ENCODE measurements around the gene PIGS.
"Not testable (repeated sequence)": the region's sequence is repeated elsewhere in the genome, so short reads cannot be mapped to it uniquely, and the experiment has no call there.

PIGS gene

DNA sequence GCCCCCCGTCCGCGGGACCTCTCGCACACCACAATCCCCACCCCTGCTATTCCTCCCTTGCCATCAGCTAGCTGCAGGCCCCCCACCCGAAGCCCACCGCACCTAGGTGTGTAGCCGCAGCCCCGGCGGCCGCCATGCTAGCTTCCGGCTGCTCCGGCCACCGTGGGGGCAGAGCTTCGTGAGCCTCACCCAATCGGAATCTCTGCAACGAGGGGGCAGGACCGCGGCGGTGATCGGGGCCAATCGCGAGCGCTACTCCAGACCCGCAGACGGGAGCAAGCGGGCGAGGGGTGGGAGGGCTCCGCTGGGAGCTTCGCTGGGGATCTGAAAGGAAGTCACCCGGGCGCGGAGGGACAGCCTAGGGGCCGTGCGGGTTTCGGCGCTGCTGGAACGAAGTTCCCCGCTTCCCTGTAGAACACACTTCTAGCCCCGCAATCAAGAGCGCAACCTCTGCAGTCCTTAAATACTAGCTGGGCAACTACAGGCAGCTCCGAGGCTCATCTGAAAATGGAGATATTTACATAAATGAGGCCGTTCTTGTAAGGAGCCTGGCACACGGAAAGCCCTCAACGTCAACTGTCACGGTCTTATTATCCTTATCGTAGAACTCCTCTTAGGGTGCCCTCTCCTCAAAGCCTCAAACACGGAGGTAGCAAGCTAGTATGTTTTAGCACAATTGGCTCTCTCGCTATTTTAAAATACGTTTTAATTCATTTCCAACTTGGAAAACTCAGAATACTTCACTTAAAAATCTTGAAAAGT lies at the start of gene PIGS:
PIGS (minus strand) TSS at position 164 of the 762 bp plus-strand sequence; CDS start at position 136, 28 bp downstream.
- in situ Hi-C loops (cut with MboI; ENCODE audit: low sequenced_read_pairs) = no loop called here

DNA sequence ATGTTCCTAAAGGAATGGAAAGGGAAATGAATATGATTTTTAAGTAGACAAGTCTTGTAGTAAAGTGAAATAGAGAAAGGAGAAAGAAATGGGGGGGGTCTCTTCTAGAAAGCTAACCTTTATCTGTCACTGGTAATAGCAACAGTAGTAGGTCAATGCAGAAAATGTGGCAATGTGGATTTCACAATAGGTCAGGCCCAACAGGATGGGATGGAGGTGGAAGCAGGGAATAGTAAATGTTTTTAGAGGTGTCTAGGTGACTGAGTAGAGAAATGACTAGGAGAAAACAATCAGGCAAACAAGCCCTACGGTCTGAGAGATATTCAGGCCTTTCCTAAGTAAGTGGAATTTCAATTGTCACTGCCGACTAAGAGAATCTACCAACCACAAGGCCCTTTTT lies 48.7 kb upstream of the PIGS start:
- in situ Hi-C loops (cut with MboI; ENCODE audit: low sequenced_read_pairs) = no loop called here

GRCh38 chr17:28618464-28618863 lies 47.1 kb upstream of the PIGS start:
- in situ Hi-C loops (cut with MboI; ENCODE audit: low sequenced_read_pairs) = no loop called here

- in situ Hi-C loops (cut with MboI; ENCODE audit: low sequenced_read_pairs) = no loop called here
Measured at GRCh38 chr17:28616281-28616680, 45.0 kb upstream of the PIGS start.

- in situ Hi-C loops (cut with MboI; ENCODE audit: low sequenced_read_pairs) = no loop called here
Measured at GRCh38 chr17:28615260-28615940, 44.1 kb upstream of the PIGS start.

DNA sequence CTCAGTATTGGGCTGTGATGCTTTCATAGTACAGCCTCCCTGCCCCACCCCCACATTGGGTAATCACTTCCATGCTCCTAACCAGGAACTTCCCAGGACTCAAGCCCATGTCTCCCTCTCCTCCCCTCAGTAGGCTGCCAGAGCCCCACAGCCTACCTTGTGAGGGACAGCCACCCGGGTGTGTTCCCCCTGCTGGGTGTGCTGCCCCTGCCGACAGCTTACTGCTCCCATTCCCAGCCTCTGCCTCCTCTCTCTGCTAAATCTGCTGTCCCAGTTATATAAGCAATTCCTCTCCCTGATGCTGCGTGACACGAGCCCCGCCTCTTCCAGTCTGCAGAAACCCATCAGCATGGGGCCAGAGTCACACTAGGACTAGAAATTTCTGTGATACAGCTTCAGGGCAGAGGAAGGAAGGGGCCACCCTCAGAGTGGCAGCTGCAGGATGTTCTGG lies 42.6 kb upstream of the PIGS start, which contains the start of gene RSKR:
RSKR (minus strand) TSS at position 255 of the 451 bp plus-strand sequence; CDS start at position 231, 24 bp downstream.
- in situ Hi-C loops (cut with MboI; ENCODE audit: low sequenced_read_pairs) = no loop called here

GRCh38 chr17:28612936-28613872 lies 41.9 kb upstream of the PIGS start:
- in situ Hi-C loops (cut with MboI; ENCODE audit: low sequenced_read_pairs) = no loop called here

GRCh38 chr17:28612531-28612930 lies 41.2 kb upstream of the PIGS start:
- in situ Hi-C loops (cut with MboI; ENCODE audit: low sequenced_read_pairs) = no loop called here

DNA sequence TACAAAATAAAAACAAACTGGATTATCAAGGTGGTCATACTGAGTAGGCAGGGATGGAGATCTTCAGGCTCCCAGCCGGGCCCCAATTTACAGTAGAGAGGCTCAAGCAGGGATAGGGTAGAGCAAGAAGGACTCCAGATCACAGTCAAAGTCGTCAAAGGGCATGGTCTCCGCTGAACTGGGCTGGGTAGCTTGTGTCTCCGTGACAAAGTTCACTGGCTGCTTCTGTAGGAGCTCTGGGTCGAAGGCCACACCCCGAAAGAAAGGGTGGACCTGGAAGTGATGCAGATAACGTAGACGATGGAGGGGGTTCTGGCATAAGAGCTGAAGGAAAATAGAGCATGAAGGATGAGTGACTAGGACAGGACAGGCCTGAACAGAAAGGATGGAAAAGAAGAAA lies 39.1 kb upstream of the PIGS start:
- in situ Hi-C loops (cut with MboI; ENCODE audit: low sequenced_read_pairs) = no loop called here

GRCh38 chr17:28604031-28604430 lies 32.7 kb upstream of the PIGS start:
- in situ Hi-C loops (cut with MboI; ENCODE audit: low sequenced_read_pairs) = not testable (repeated sequence)

DNA sequence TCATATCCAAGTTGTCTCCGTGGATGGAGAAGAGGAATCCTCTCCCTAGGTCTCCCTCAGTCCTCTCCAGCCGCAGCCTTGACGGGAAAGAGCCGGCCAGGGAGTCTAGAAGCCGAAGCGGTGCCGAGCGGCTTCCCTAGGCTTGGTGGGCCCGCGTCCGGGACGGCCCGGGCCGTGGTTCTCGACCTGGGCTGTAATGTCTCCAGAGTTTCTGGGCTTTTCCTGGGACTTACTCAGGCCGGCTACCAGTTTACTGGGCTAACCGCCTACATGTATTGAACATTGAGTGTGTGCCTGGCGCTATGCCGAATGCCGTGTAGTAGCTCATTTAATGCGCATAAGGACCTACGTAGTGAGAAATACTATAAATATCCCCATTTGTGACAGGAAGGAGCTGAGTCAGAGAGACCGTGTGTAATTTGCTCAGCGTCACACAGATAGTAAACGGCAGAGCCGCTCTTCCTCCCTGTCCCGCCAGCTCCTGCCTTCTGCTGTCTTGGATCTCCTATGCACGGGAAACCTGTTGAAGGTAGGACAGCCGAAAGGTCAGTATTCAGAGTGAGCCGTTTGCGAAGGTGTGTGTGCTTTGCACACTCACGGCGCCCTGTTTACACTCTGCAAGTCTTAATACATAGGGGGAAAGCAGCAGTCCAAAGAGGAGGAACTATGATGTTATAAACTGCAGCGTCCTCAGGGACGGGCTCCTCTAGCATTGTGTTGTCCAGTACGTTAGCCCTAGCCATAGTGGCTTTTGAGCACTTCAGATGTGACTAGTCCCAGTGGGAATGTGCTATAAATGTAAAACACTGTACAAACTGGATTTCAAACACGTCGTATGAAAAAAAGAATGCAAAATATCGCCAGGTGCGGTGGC lies 28.2 kb upstream of the PIGS start:
- in situ Hi-C loops (cut with MboI; ENCODE audit: low sequenced_read_pairs) = no loop called here

GRCh38 chr17:28598799-28599310 lies 27.5 kb upstream of the PIGS start, which contains the start of gene SPAG5:
Gene SPAG5, minus strand, starts transcription at chr17:28599025. Its CDS starts 79 bp downstream, at chr17:28598946.
- in situ Hi-C loops (cut with MboI; ENCODE audit: low sequenced_read_pairs) = no loop called here

- in situ Hi-C loops (cut with MboI; ENCODE audit: low sequenced_read_pairs) = no loop called here
Measured at GRCh38 chr17:28598389-28598788, 27.1 kb upstream of the PIGS start.

DNA sequence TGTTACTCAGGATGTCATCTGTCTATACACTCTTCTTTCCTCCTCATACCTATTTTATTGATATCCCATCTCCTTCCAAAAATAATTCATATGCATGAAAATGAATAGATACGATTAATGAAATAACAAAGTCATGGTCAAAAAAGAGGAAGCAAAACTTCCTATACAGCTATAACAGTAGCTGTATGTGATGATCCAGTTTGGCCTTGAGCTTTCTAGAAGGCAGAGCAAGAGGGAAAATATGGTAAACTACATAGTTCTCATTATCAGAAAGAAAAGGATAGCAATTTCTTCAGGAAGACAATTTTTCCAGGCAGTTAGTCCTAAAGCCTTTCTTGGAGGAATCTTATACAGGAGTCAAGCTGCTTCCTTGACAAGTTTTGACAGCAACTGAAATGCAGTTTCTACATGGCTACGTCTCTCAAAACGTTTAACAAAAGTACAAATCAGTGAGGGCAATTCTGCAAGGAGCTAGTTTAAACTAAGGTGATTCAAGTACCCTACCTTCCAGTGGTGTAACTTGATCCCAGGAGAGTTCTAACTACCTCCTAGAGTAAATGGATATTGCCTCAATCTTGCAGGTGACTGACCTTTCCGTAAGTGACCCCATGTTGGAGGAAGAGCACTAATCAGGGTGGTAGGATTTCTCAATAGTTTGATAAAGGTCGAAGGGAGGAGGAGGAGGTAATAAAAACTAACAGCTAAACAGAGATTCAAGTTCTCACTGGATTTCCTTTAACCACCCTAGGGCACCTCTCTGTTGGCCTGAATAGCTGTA lies 26.5 kb upstream of the PIGS start:
- in situ Hi-C loops (cut with MboI; ENCODE audit: low sequenced_read_pairs) = no loop called here

DNA sequence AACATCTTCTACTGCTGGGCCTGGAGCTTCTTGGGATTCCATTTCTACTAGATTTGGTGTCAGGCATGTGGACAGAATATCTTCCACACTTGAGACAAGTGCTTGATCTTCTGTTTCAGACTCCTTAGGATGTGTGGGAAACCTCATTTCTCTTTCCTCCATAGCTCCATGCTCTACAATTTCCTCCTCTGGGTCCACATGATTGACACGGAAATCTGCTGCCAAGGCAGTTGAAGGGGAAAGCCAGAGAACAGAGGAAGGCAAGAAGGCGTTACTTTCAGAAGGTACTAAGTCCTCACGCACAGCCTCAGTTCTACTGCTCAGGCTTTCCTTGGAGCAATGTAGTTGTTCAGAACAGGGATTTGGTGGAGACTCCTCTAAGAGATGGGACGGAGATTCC lies 20.9 kb upstream of the PIGS start:
- in situ Hi-C loops (cut with MboI; ENCODE audit: low sequenced_read_pairs) = no loop called here

DNA sequence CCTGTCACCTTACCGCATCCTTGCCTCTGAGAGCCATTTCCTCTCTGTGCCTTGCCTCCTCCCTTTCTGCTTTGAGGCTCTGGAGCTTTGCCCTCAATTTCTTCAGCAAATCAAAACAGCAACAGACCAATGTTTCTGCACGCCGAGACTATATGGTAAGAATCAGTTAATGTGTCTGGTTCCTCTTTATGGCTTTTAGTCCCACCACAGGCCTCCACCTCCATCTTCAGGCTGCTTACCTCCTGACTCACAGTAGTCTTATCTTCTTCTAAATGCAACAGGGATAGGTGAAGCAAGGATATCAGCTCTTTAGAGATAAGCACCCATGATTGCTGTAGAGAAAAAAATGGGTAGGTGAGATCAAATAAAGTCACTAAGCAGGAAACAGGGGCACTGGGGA lies 14.5 kb upstream of the PIGS start:
- in situ Hi-C loops (cut with MboI; ENCODE audit: low sequenced_read_pairs) = no loop called here

- in situ Hi-C loops (cut with MboI; ENCODE audit: low sequenced_read_pairs) = loop anchor here (5.0 kb wide), 1 partner anchor 48 kb away; no protein-coding TSS in a partner anchor
Measured at GRCh38 chr17:28584434-28584833, 13.1 kb upstream of the PIGS start.

GRCh38 chr17:28582513-28582912 lies 11.2 kb upstream of the PIGS start:
- in situ Hi-C loops (cut with MboI; ENCODE audit: low sequenced_read_pairs) = loop anchor here (5.0 kb wide), 1 partner anchor 50 kb away; no protein-coding TSS in a partner anchor

GRCh38 chr17:28580959-28581358 lies 9.6 kb upstream of the PIGS start:
- in situ Hi-C loops (cut with MboI; ENCODE audit: low sequenced_read_pairs) = loop anchor here (5.0 kb wide), 1 partner anchor 51 kb away; no protein-coding TSS in a partner anchor

All from HL-60/S4 treated with retinoic acid at 250 ng/mL for 4 days and 3 days (cell line).